Thyroid gland (tissue), 4 donors: ENCODE results near the gene IFNAR1.

Experiments used
- POLR2A ChIP-seq, 2 donors: fragments of 450-650 bp; IDR thresholded peaks; one replicate each; pipeline ENCODE4 v1.6.1; 2017; ENCODE audit warnings: antibody characterized with exemption in 2 of 2, mild to moderate bottlenecking in 2 of 2, moderate library complexity in 1 of 2
- TF ChIP-seq, protein P1 (sequence below), 6 experiments: fragments of 200-600 bp in 3 of 6; fragments of 450-650 bp in 3 of 6; sonication (generic) in 3 of 6; IDR thresholded peaks; one replicate each; pipeline ENCODE4 v1.5.1; 2016 to 2019; ENCODE audit warnings: antibody characterized with exemption in 6 of 6, mild to moderate bottlenecking in 2 of 6, inconsistent platforms in 1 of 6, moderate library complexity in 1 of 6

DNA sequence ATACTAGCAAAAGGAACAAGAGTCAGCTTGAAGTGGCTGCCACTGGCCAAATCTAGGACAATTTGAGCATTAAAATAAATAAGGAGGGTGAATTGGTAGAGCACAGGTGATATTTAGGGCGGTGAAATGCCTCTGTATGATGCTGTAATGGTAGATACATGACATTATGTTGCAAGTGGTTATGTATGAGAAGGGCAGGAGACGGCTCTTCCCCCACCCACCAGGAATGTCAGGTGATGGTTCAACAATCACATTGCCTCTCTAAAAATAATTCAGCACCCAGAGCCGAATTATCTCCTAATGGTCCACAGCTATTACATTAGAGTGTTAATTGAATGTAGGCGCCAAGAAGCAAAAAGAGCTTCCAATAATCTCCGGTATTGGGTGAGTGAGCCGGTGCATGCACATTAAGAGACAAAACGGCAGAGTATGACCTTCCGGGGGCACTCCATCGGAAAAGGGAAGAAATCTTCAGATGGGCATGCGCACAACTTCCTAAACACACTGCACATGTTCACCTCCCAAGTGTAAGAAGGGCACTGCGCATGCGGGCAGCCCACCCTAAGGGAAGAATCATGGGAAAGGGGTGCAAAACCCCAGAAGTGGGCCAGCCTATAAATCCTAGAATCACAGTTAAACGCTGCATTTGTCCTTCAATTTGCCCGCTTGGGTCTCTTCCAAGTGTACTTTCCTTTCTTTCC, 6.8 kb upstream of the IFNAR1 start:
- no peak for TF ChIP-seq POLR2A (IDR thresholded peaks at IDR 0.05)
- TF ChIP-seq, protein P1, sequence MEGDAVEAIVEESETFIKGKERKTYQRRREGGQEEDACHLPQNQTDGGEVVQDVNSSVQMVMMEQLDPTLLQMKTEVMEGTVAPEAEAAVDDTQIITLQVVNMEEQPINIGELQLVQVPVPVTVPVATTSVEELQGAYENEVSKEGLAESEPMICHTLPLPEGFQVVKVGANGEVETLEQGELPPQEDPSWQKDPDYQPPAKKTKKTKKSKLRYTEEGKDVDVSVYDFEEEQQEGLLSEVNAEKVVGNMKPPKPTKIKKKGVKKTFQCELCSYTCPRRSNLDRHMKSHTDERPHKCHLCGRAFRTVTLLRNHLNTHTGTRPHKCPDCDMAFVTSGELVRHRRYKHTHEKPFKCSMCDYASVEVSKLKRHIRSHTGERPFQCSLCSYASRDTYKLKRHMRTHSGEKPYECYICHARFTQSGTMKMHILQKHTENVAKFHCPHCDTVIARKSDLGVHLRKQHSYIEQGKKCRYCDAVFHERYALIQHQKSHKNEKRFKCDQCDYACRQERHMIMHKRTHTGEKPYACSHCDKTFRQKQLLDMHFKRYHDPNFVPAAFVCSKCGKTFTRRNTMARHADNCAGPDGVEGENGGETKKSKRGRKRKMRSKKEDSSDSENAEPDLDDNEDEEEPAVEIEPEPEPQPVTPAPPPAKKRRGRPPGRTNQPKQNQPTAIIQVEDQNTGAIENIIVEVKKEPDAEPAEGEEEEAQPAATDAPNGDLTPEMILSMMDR (IDR thresholded peaks at IDR 0.05): no peak
